K562 (cell line): ENCODE measurements around the gene ARID3C. TPM values are rescaled to one million over a fixed set of nuclear protein-coding genes. Genes with fewer than 3 reads are reported as not detected.

Experiments used
- ASH1L ChIP-seq: fragments of 450-650 bp; IDR thresholded peaks from 2 replicates; pipeline ENCODE4 v1.6.1; 2018; ENCODE audit warnings: borderline replicate concordance, mild to moderate bottlenecking, low read depth; ENCODE audit not compliant: partially characterized antibody
- BRD4 ChIP-seq: fragments of 200-600 bp; sonication (generic); IDR thresholded peaks from 2 replicates; pipeline ENCODE4 v1.6.1; 2017; ENCODE audit warnings: inconsistent platforms
- CREB3L1 ChIP-seq: fragments of 450-650 bp; IDR thresholded peaks from 2 replicates; pipeline ENCODE4 v1.6.1; 2014; ENCODE audit warnings: low read depth, mild to moderate bottlenecking, moderate library complexity, borderline replicate concordance
- CSDE1 ChIP-seq, 2 experiments: fragments of 450-650 bp; IDR thresholded peaks; 2 replicates each; pipeline ENCODE4 v1.6.1; 2016; ENCODE audit warnings: mild to moderate bottlenecking in 1 of 2
- DIDO1 ChIP-seq: fragments of 450-650 bp; IDR thresholded peaks from 2 replicates; pipeline ENCODE4 v1.6.1; 2016; ENCODE audit warnings: low read depth, missing biosample characterization, missing genetic modification characterization
- EGR1 ChIP-seq: fragments of 450-650 bp; conservative IDR thresholded peaks from 2 replicates; pipeline ENCODE4 v1.6.1; 2017; ENCODE audit warnings: mild to moderate bottlenecking
- ETV1 ChIP-seq: fragments of 450-650 bp; conservative IDR thresholded peaks from 2 replicates; pipeline ENCODE4 v1.6.1; 2016; ENCODE audit warnings: missing genetic modification characterization, control low read depth, low read depth, missing compliant biosample characterization
- HIVEP1 ChIP-seq: fragments of 250-450 bp; sonication (Bioruptor Pico); IDR thresholded peaks from 2 replicates; pipeline ENCODE4 v1.4.0; 2020; ENCODE audit warnings: mild to moderate bottlenecking
- HSF4 ChIP-seq: fragments of 250-450 bp; sonication (Bioruptor Pico); IDR thresholded peaks from 2 replicates; pipeline ENCODE4 v2.1.2; 2022; ENCODE audit warnings: mild to moderate bottlenecking, moderate library complexity, borderline replicate concordance
- ID3 ChIP-seq, 2 experiments: fragments of 250-450 bp in 1 of 2; fragments of 450-650 bp in 1 of 2; sonication (Bioruptor Pico) in 1 of 2; IDR thresholded peaks; 2 replicates each; pipeline versions ENCODE4 v1.6.1 to v1.8.0; 2016 to 2021; ENCODE audit warnings: mild to moderate bottlenecking in 2 of 2, moderate library complexity in 2 of 2, missing compliant biosample characterization in 1 of 2, missing genetic modification characterization in 1 of 2
- NCOA1 ChIP-seq: fragments of 450-650 bp; IDR thresholded peaks from 2 replicates; pipeline ENCODE4 v1.6.1; 2016; ENCODE audit warnings: low read depth
- NCOA6 ChIP-seq: fragments of 450-650 bp; IDR thresholded peaks from 2 replicates; pipeline ENCODE4 v1.6.1; 2017; ENCODE audit warnings: mild to moderate bottlenecking
- NELFE ChIP-seq: IDR thresholded peaks from 2 replicates; pipeline ENCODE4 v1.6.1; 2011; ENCODE audit warnings: mild to moderate bottlenecking; ENCODE audit not compliant: insufficient read depth, insufficient read length
- NFRKB ChIP-seq: fragments of 450-650 bp; IDR thresholded peaks from 2 replicates; pipeline ENCODE4 v1.6.1; 2016; ENCODE audit warnings: low read depth
- PPARD ChIP-seq: fragments of 250-450 bp; sonication (Bioruptor Pico); IDR thresholded peaks from 2 replicates; pipeline ENCODE4 v1.8.0; 2022; ENCODE audit warnings: inconsistent platforms, mild to moderate bottlenecking, moderate library complexity
- ZKSCAN1 ChIP-seq: fragments of 150-350 bp; IDR thresholded peaks from 2 replicates; pipeline ENCODE4 v1.6.1; 2016; ENCODE audit warnings: low read depth, low read length
- ZNF23 ChIP-seq: fragments of 250-450 bp; sonication (Bioruptor Pico); IDR thresholded peaks from 2 replicates; pipeline ENCODE4 v1.4.0; 2020; ENCODE audit warnings: mild to moderate bottlenecking
- ZNF274 ChIP-seq: IDR thresholded peaks from 2 replicates; pipeline ENCODE4 v1.6.1; 2011; ENCODE audit warnings: low read depth, mild to moderate bottlenecking, low read length, moderate library complexity, borderline replicate concordance
- ZNF354B ChIP-seq: fragments of 250-450 bp; sonication (Bioruptor Pico); IDR thresholded peaks from 2 replicates; pipeline ENCODE4 v1.4.0; 2020
- ZSCAN29 ChIP-seq: fragments of 450-650 bp; IDR thresholded peaks from 2 replicates; pipeline ENCODE4 v1.6.1; 2017
- polyA plus RNA-seq, 8 experiments: library from polyadenylated mRNA; depleted of rRNA in 4 of 8; stranded (reverse) in 5 of 8; unstranded in 3 of 8; fragments of >200 nt; fragmentation: Nextera tagmentation in 2 of 8; fragmentation: Illumina TruSeq in 1 of 8; extraction: Ambion mirVana in 2 of 8; extraction: Trizol in 1 of 8; gene quantifications; 2 replicates each; pipeline versions ENCODE4 v1.2.1 to v1.2.3, GENCODE V29; 2011 to 2014; ENCODE audit warnings: inconsistent platforms in 1 of 8, missing spikeins in 1 of 8
- total RNA-seq, 7 experiments: library from RNA; depleted of rRNA in 6 of 7; stranded (reverse); fragments of >200 nt in 6 of 7; fragmentation: Illumina TruSeq in 2 of 7; extraction: Trizol in 2 of 7; gene quantifications; 2 replicates each; pipeline versions ENCODE4 v1.2.1 to v1.2.3, GENCODE V29; 2011 to 2021; ENCODE audit warnings: low replicate concordance in 1 of 7
- TF ChIP-seq, protein P1 (sequence below): fragments of 250-450 bp; sonication (Bioruptor Pico); IDR thresholded peaks from 2 replicates; pipeline ENCODE4 v1.8.0; 2021; ENCODE audit warnings: moderate library complexity, mild to moderate bottlenecking, inconsistent platforms
- TF ChIP-seq, protein P2 (sequence below): fragments of 250-450 bp; sonication (Bioruptor Pico); IDR thresholded peaks from 2 replicates; pipeline ENCODE4 v1.4.0; 2020

ARID3C gene
- total and polyA plus RNA-seq, 9 of the 15 experiments (the other 6 are each of a cell fraction or from before 2014, with no cell fraction given): not detected

DNA sequence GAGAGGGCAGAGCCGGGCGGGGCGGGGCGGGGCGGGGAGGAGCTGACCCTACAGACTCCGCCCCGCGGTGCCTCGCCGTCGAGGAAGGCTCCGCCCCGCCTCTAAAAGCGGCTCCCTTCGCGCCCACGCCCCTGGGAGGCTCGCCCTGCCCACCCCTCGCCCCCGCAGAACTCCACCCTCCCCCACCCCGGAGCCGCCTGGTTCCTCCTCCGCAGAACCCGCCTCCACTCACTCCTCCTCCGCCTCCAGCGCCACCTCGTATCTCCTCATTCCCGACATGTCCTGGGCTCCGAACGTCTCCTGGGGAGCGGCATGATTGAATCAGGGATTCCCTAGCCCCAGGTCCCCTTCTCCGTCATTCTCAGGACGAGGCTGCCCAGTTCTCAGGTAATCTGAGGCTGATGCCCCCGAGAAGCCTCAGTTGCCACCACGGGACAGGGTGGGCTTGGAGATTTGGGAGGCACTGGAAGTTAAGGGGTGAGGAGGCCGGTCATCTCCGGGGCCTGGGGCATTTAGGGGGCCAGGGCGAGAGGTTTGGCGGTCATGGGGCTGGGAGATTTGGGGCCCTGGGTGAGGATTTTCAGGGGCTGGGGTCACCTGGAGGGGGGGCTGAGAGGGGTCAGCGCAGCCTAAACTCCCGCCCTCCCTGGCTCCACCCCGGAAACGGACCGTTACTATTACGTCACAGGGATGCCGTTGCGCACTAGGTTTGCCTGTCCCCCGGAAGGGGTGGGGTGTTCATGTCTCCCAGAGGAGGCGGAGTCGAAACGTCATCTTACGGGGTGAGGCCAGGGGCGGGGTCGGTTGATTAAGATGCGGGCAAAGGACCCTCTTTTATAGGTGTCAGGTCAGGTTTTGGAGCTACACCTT, 36.8 kb upstream of the ARID3C start (continued):
- TF ChIP-seq HSF4 (CRISPR knock-in tag): no peak
- TF ChIP-seq ID3 (CRISPR knock-in tag; IDR thresholded peaks at IDR 0.05): no peak
- no peak for TF ChIP-seq ID3 (tag; IDR thresholded peaks at IDR 0.05)
- no peak for TF ChIP-seq CREB3L1
- TF ChIP-seq ZNF23 (CRISPR knock-in tag): no peak
- TF ChIP-seq ZSCAN29: no peak
- no peak for TF ChIP-seq ZKSCAN1
- TF ChIP-seq, protein P1, sequence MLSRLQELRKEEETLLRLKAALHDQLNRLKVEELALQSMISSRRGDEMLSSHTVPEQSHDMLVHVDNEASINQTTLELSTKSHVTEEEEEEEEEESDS (CRISPR knock-in tag): no peak
- TF ChIP-seq ZNF354B: no peak
- TF ChIP-seq, protein P2, sequence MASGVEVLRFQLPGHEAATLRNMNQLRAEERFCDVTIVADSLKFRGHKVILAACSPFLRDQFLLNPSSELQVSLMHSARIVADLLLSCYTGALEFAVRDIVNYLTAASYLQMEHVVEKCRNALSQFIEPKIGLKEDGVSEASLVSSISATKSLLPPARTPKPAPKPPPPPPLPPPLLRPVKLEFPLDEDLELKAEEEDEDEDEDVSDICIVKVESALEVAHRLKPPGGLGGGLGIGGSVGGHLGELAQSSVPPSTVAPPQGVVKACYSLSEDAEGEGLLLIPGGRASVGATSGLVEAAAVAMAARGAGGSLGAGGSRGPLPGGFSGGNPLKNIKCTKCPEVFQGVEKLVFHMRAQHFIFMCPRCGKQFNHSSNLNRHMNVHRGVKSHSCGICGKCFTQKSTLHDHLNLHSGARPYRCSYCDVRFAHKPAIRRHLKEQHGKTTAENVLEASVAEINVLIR (CRISPR knock-in tag): peak; percentile 74
- peak; percentile 84; the same call in 1 of the 2 replicates for TF ChIP-seq NFRKB
- no peak for TF ChIP-seq PPARD (CRISPR knock-in tag)
- TF ChIP-seq ETV1 (tag): peak; percentile 57; the same call in 1 of the 2 replicates
- peak; percentile 99 for TF ChIP-seq EGR1
- peak in 1 of 2 experiments; percentile 40; a peak in 1 of 4 replicates for TF ChIP-seq CSDE1 (IDR thresholded peaks at IDR 0.05)
- no peak for TF ChIP-seq NELFE
- no peak for TF ChIP-seq NCOA6
- TF ChIP-seq HIVEP1 (CRISPR knock-in tag): no peak
- TF ChIP-seq DIDO1: no peak
- TF ChIP-seq NCOA1: peak; percentile 85; the same call in 1 of the 2 replicates
- no peak for TF ChIP-seq ASH1L
- no peak for TF ChIP-seq ZNF274
- TF ChIP-seq BRD4: peak; percentile 42; the same call in 1 of the 2 replicates
